Trophoblast cell (in vitro differentiated cells and primary cell): Measurements from ENCODE around the gene FGG.

Experiments
- DNase-seq, 2 donors: peaks; one replicate each; pipeline ENCODE4 v3.0.0-alpha.2; 2016
- H2AFZ ChIP-seq: 2 replicates; pipeline ENCODE4 v1.6.1; 2013; ENCODE audit warnings: low read length, moderate library complexity, mild to moderate bottlenecking; ENCODE audit not compliant: insufficient read depth, poor library complexity
- H2AK5ac ChIP-seq: 2 replicates; pipeline ENCODE4 v1.6.1; 2013; ENCODE audit warnings: mild to moderate bottlenecking, low read length
- H2BK120ac ChIP-seq: 2 replicates; pipeline ENCODE4 v1.6.1; 2013; ENCODE audit warnings: low read length, mild to moderate bottlenecking, moderate library complexity; ENCODE audit not compliant: insufficient read depth, poor library complexity
- H2BK12ac ChIP-seq: 2 replicates; pipeline ENCODE4 v1.6.1; 2013; ENCODE audit warnings: mild to moderate bottlenecking, low read length, moderate library complexity
- H2BK5ac ChIP-seq: 2 replicates; pipeline ENCODE4 v1.6.1; 2013; ENCODE audit warnings: low read length, low read depth, moderate library complexity, mild to moderate bottlenecking; ENCODE audit not compliant: poor library complexity
- H3K14ac ChIP-seq: 2 replicates; pipeline ENCODE4 v1.6.1; 2013; ENCODE audit warnings: mild to moderate bottlenecking, low read length
- H3K18ac ChIP-seq: 2 replicates; pipeline ENCODE4 v1.6.1; 2013; ENCODE audit warnings: mild to moderate bottlenecking, low read length
- H3K23ac ChIP-seq: 2 replicates; pipeline ENCODE4 v1.6.1; 2013; ENCODE audit warnings: low read length
- H3K27ac ChIP-seq: 2 replicates; pipeline ENCODE4 v1.5.1; 2013; ENCODE audit warnings: low read depth, mild to moderate bottlenecking, inconsistent platforms, low read length, moderate library complexity
- H3K27me3 ChIP-seq: 2 replicates; pipeline ENCODE4 v1.6.1; 2013; ENCODE audit warnings: inconsistent platforms, mild to moderate bottlenecking, low read length, moderate library complexity; ENCODE audit not compliant: insufficient read depth
- H3K36me3 ChIP-seq, 2 experiments: 1 replicate in 1 of 2; 2 replicates in 1 of 2; pipeline ENCODE4 v1.6.1; 2013; ENCODE audit warnings: low read length in 2 of 2, mild to moderate bottlenecking in 2 of 2, moderate library complexity in 1 of 2; ENCODE audit not compliant: insufficient read depth in 2 of 2, control insufficient read depth in 1 of 2
- H3K4ac ChIP-seq: 2 replicates; pipeline ENCODE4 v1.6.1; 2013; ENCODE audit warnings: low read depth, mild to moderate bottlenecking, low read length, moderate library complexity
- H3K4me1 ChIP-seq, 2 experiments: 1 replicate in 1 of 2; 2 replicates in 1 of 2; pipeline ENCODE4 v1.6.1; 2013; ENCODE audit warnings: low read length in 2 of 2, mild to moderate bottlenecking in 2 of 2, moderate library complexity in 1 of 2; ENCODE audit not compliant: insufficient read depth in 2 of 2, control insufficient read depth in 1 of 2
- H3K4me2 ChIP-seq: 2 replicates; pipeline ENCODE4 v1.6.1; 2013; ENCODE audit warnings: inconsistent platforms, mild to moderate bottlenecking, low read length, moderate library complexity
- H3K4me3 ChIP-seq: 2 replicates; pipeline ENCODE4 v1.5.1; 2013; ENCODE audit warnings: mild to moderate bottlenecking, low read depth, low read length, inconsistent platforms
- H3K79me1 ChIP-seq: one replicate; pipeline ENCODE4 v1.6.1; 2013; ENCODE audit warnings: low read length
- H3K79me2 ChIP-seq: 2 replicates; pipeline ENCODE4 v1.6.1; 2013; ENCODE audit warnings: low read length, mild to moderate bottlenecking; ENCODE audit not compliant: control insufficient read depth, insufficient read depth, poor library complexity
- H3K9ac ChIP-seq: 2 replicates; pipeline ENCODE4 v1.6.1; 2013; ENCODE audit warnings: mild to moderate bottlenecking, low read length
- H3K9me3 ChIP-seq: 2 replicates; pipeline ENCODE4 v1.6.1; 2013; ENCODE audit warnings: low read depth, mild to moderate bottlenecking, control low read depth, inconsistent platforms, low read length; ENCODE audit not compliant: insufficient read depth
- H4K12ac ChIP-seq: 2 replicates; pipeline ENCODE4 v1.6.1; 2013; ENCODE audit warnings: low read depth, mild to moderate bottlenecking, low read length, moderate library complexity
- H4K8ac ChIP-seq: 2 replicates; pipeline ENCODE4 v1.6.1; 2013; ENCODE audit warnings: low read depth, mild to moderate bottlenecking, low read length, moderate library complexity
- H4K91ac ChIP-seq: one replicate; pipeline ENCODE4 v1.6.1; 2013; ENCODE audit warnings: low read depth, mild to moderate bottlenecking, low read length, moderate library complexity
- WGBS: extraction: QIAGEN DNeasy Blood & Tissue Kit; methylation state at CpG from one replicate; pipeline ENCODE4 v1.1.7; 2013; ENCODE audit warnings: missing lambda C conversion rate; ENCODE audit not compliant: insufficient read length, insufficient coverage; ENCODE audit errors: extremely low coverage; 5-methylcytosine and 5-hydroxymethylcytosine counted together

FGG gene

GRCh38 chr4:154559494-154560418 is 52.7 kb downstream of the FGG start:
- no peaks in the 10 kb centered on the region for H3K79me1 ChIP-seq
- no peak overlapping the region for H3K4ac ChIP-seq
- H3K18ac ChIP-seq: no peak overlapping the region
- no peaks in the 10 kb centered on the region for H3K79me2 ChIP-seq
- H3K9me3 ChIP-seq: no peaks in the 10 kb centered on the region
- H2BK12ac ChIP-seq: no peak overlapping the region
- no peak overlapping the region for H2BK5ac ChIP-seq
- no peak overlapping the region for H3K27ac ChIP-seq
- H2AFZ ChIP-seq: no peak overlapping the region
- H4K91ac ChIP-seq: no peak overlapping the region
- H4K12ac ChIP-seq: no peak overlapping the region
- no peak overlapping the region for H3K4me3 ChIP-seq
- H2AK5ac ChIP-seq: no peak overlapping the region
- H3K9ac ChIP-seq: no peak overlapping the region
- WGBS: no CpG with 5 or more reads among the region's 9 CpGs
- H2BK120ac ChIP-seq: no peak overlapping the region
- H3K36me3 ChIP-seq: no peaks in the 10 kb centered on the region
- no peak overlapping the region for H4K8ac ChIP-seq
- H3K27me3 ChIP-seq: no peaks in the 10 kb centered on the region
- no peak overlapping the region for H3K23ac ChIP-seq
- H3K14ac ChIP-seq: no peak overlapping the region
- H3K4me2 ChIP-seq: no peak overlapping the region
- DNase-seq: peak; percentile 30 to 75
- no peaks in the 10 kb centered on the region for H3K4me1 ChIP-seq

- Histone ChIP-seq H3K27me3 (no peaks in the 10 kb centered on the region), H3K4me1 (no peaks in the 10 kb centered on the region), H4K91ac (no peak overlapping the region), H2BK5ac (no peak overlapping the region), H3K18ac (no peak overlapping the region), H3K4me2 (no peak overlapping the region), H3K9me3 (no peaks in the 10 kb centered on the region), H3K4ac (no peak overlapping the region), H2AK5ac (no peak overlapping the region), H3K27ac (no peak overlapping the region), H3K36me3 (no peaks in the 10 kb centered on the region), H3K9ac (no peak overlapping the region), H4K12ac (no peak overlapping the region), H3K23ac (no peak overlapping the region), H4K8ac (no peak overlapping the region), H2AFZ (no peak overlapping the region), H3K14ac (no peak overlapping the region), H2BK120ac (no peak overlapping the region), H3K79me2 (no peaks in the 10 kb centered on the region), H3K4me3 (no peak overlapping the region), H3K79me1 (no peaks in the 10 kb centered on the region), H2BK12ac (no peak overlapping the region)
- whole genome bisulfite sequencing: no CpG with 5 or more reads among the region's 1 CpG
- no peak for DNase-seq
Measured at GRCh38 chr4:154559141-154559493, 53.3 kb downstream of the FGG start.
